Measurements from ENCODE around the gene SLC5A4. TPM values are rescaled to one million over a fixed set of nuclear protein-coding genes. Genes with fewer than 3 reads are reported as not detected.

Gene SLC5A4
- total RNA-seq, 1 experiment from 2014 or later, result not detected

GRCh38 chr22:32185821-32186220 is 69.3 kb downstream of the SLC5A4 start:
- Histone ChIP-seq H3K4me1 (ENCODE audit: insufficient read depth, low read length) (no peaks in the 10 kb centered on the region), H3K27ac (ENCODE audit: low read length) (no peak overlapping the region), H3K36me3 (ENCODE audit: low read depth, low read length) (no peaks in the 10 kb centered on the region), H3K9ac (ENCODE audit: low read length) (no peak overlapping the region), H3K9me2 (replicated peaks; ENCODE audit: low read length) (no peaks in the 10 kb centered on the region), H3F3A (ENCODE audit: low read length, unreplicated experiment) (no peaks in the 10 kb centered on the region), H3K4me2 (ENCODE audit: low read length) (no peak overlapping the region), H3K79me2 (ENCODE audit: low read length) (no peaks in the 10 kb centered on the region), H4K20me1 (ENCODE audit: low read length) (no peaks in the 10 kb centered on the region), H3K9me3 (ENCODE audit: low read length) (no peaks in the 10 kb centered on the region), H3K27me3 (ENCODE audit: low read length) (peaks cover 5% of the 10 kb centered on the region), H3K4me3 (ENCODE audit: low read length) (no peak overlapping the region), H2AFZ (ENCODE audit: low read length) (no peak overlapping the region)
- ATAC-seq, result no peak
- DNase-seq, result no peak
- CTCF ChIA-PET, result no interaction called here
- intact Hi-C loops (cut with micrococcal nuclease), result no loop called here
- TF ChIP-seq CTCF (conservative IDR thresholded peaks at IDR 0.05; ENCODE audit: low read depth, low read length) (no peak), EZH2 (IDR thresholded peaks at IDR 0.05; ENCODE audit: low read length, unreplicated experiment) (no peak), EZH2phosphoT487 (IDR thresholded peaks at IDR 0.05; ENCODE audit: borderline replicate concordance, low read length) (no peak)
- BruUV-seq (replicated peaks), result no TSS peak
- POLR2A ChIA-PET (ENCODE audit: unreplicated experiment), result no interaction called here

GRCh38 chr22:32183625-32184024 is 71.5 kb downstream of the SLC5A4 start:
- Histone ChIP-seq H3K27ac (ENCODE audit: low read length) (no peak overlapping the region), H3K9me3 (ENCODE audit: low read length) (no peaks in the 10 kb centered on the region), H3K36me3 (ENCODE audit: low read depth, low read length) (no peaks in the 10 kb centered on the region), H3K4me2 (ENCODE audit: low read length) (no peak overlapping the region), H4K20me1 (ENCODE audit: low read length) (no peaks in the 10 kb centered on the region), H3K9ac (ENCODE audit: low read length) (no peak overlapping the region), H3K9me2 (replicated peaks; ENCODE audit: low read length) (no peaks in the 10 kb centered on the region), H3K27me3 (ENCODE audit: low read length) (peaks cover 5% of the 10 kb centered on the region), H2AFZ (ENCODE audit: low read length) (no peak overlapping the region), H3F3A (ENCODE audit: low read length, unreplicated experiment) (no peaks in the 10 kb centered on the region), H3K4me1 (ENCODE audit: insufficient read depth, low read length) (no peaks in the 10 kb centered on the region), H3K4me3 (ENCODE audit: low read length) (no peak overlapping the region), H3K79me2 (ENCODE audit: low read length) (no peaks in the 10 kb centered on the region)
- no peak for ATAC-seq
- no peak for DNase-seq
- no TSS peak for BruUV-seq (replicated peaks)
- POLR2A ChIA-PET (ENCODE audit: unreplicated experiment), result no interaction called here
- TF ChIP-seq EZH2 (IDR thresholded peaks at IDR 0.05; ENCODE audit: low read length, unreplicated experiment) (no peak), EZH2phosphoT487 (IDR thresholded peaks at IDR 0.05; ENCODE audit: borderline replicate concordance, low read length) (no peak), CTCF (conservative IDR thresholded peaks at IDR 0.05; ENCODE audit: low read depth, low read length) (no peak)
- intact Hi-C loops (cut with micrococcal nuclease), result no loop called here
- CTCF ChIA-PET, result no interaction called here

GRCh38 chr22:32181043-32181442 is 74.1 kb downstream of the SLC5A4 start:
- H3K9ac ChIP-seq (ENCODE audit: low read length), result no peak overlapping the region
- TF ChIP-seq EZH2phosphoT487 (IDR thresholded peaks at IDR 0.05; ENCODE audit: borderline replicate concordance, low read length) (no peak), CTCF (conservative IDR thresholded peaks at IDR 0.05; ENCODE audit: low read depth, low read length) (no peak), EZH2 (IDR thresholded peaks at IDR 0.05; ENCODE audit: low read length, unreplicated experiment) (no peak)
- H3F3A ChIP-seq (ENCODE audit: low read length, unreplicated experiment), result no peaks in the 10 kb centered on the region
- no peaks in the 10 kb centered on the region for H3K4me1 ChIP-seq (ENCODE audit: insufficient read depth, low read length)
- no peak overlapping the region for H3K4me3 ChIP-seq (ENCODE audit: low read length)
- ATAC-seq, result no peak
- CTCF ChIA-PET, result no interaction called here
- H3K27ac ChIP-seq (ENCODE audit: low read length), result no peak overlapping the region
- DNase-seq, result no peak
- H4K20me1 ChIP-seq (ENCODE audit: low read length), result no peaks in the 10 kb centered on the region
- intact Hi-C loops (cut with micrococcal nuclease), result no loop called here
- POLR2A ChIA-PET (ENCODE audit: unreplicated experiment), result no interaction called here
- H3K27me3 ChIP-seq (ENCODE audit: low read length), result peaks cover 5% of the 10 kb centered on the region
- H2AFZ ChIP-seq (ENCODE audit: low read length), result no peak overlapping the region
- no peaks in the 10 kb centered on the region for H3K79me2 ChIP-seq (ENCODE audit: low read length)
- no peaks in the 10 kb centered on the region for H3K9me3 ChIP-seq (ENCODE audit: low read length)
- no peak overlapping the region for H3K4me2 ChIP-seq (ENCODE audit: low read length)
- BruUV-seq (replicated peaks), result no TSS peak
- no peaks in the 10 kb centered on the region for H3K36me3 ChIP-seq (ENCODE audit: low read depth, low read length)
- H3K9me2 ChIP-seq (replicated peaks; ENCODE audit: low read length), result no peaks in the 10 kb centered on the region

Measured in PC-3 (cell line).